ENCODE measurements around the gene DPP10. TPM values are rescaled to one million over a fixed set of nuclear protein-coding genes. Genes with fewer than 3 reads are reported as not detected.

The DPP10 gene
- total and polyA plus RNA-seq, 9 donors: 0.26 to 2.1 (median 0.83) TPM

- no peaks in the 10 kb centered on the region for H3K4me1 ChIP-seq (ENCODE audit: control insufficient read depth, insufficient read depth, low read length)
- 47% methylated on average over 5 of the region's 10 CpGs for WGBS (ENCODE audit: insufficient coverage)
- no peaks in the 10 kb centered on the region for H3K36me3 ChIP-seq (ENCODE audit: control insufficient read depth, insufficient read depth, low read length)
- H3K9me3 ChIP-seq (replicated peaks; ENCODE audit: control insufficient read depth, low read depth, low read length): peaks cover 21% of the 10 kb centered on the region
- DNase-seq: no peak
- no peaks in the 10 kb centered on the region for H3K27me3 ChIP-seq (ENCODE audit: control insufficient read depth, insufficient read depth, low read length)
- H3K27ac ChIP-seq (ENCODE audit: low read length): no peak overlapping the region
- H3K4me3 ChIP-seq (ENCODE audit: low read length): no peak overlapping the region
Measured at GRCh38 chr2:114925296-114926255, 483.1 kb downstream of the DPP10 start.

DNA sequence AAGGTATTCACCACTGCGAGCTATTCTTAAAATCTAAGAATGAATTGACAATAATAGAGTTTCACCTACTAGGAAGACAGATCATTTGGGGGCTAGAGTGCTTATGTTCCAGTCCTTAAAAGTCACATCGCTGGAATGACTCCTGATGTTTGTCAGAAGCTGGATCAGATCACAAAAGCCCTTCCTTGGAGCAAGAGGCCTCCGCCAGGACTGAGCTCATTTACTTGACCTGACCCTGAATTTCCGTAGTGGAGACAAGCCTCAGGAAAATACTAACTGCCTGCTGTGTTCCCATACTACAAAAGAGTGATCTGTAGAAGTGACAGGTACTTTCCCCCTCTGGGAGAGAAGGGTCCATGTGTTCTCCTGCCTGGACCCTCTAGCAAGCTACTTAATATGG lies 483.9 kb downstream of the DPP10 start:
- no peaks in the 10 kb centered on the region for H3K36me3 ChIP-seq (ENCODE audit: control insufficient read depth, insufficient read depth, low read length)
- WGBS (ENCODE audit: insufficient coverage): 80% methylated on average over 3 of the region's 4 CpGs
- no peak overlapping the region for H3K4me3 ChIP-seq (ENCODE audit: low read length)
- DNase-seq: no peak
- H3K27me3 ChIP-seq (ENCODE audit: control insufficient read depth, insufficient read depth, low read length): no peaks in the 10 kb centered on the region
- no peak overlapping the region for H3K27ac ChIP-seq (ENCODE audit: low read length)
- no peaks in the 10 kb centered on the region for H3K4me1 ChIP-seq (ENCODE audit: control insufficient read depth, insufficient read depth, low read length)
- H3K9me3 ChIP-seq (replicated peaks; ENCODE audit: control insufficient read depth, low read depth, low read length): peaks cover 23% of the 10 kb centered on the region

- Histone ChIP-seq H3K9me3 (replicated peaks; ENCODE audit: control insufficient read depth, low read depth, low read length) (peaks cover 23% of the 10 kb centered on the region), H3K4me3 (ENCODE audit: low read length) (no peak overlapping the region), H3K36me3 (ENCODE audit: control insufficient read depth, insufficient read depth, low read length) (no peaks in the 10 kb centered on the region), H3K4me1 (ENCODE audit: control insufficient read depth, insufficient read depth, low read length) (no peaks in the 10 kb centered on the region), H3K27ac (ENCODE audit: low read length) (no peak overlapping the region), H3K27me3 (ENCODE audit: control insufficient read depth, insufficient read depth, low read length) (no peaks in the 10 kb centered on the region)
- WGBS (ENCODE audit: insufficient coverage): 94% methylated on average over 6 of the region's 7 CpGs
- DNase-seq: no peak
Measured at GRCh38 chr2:114929225-114929624, 486.8 kb downstream of the DPP10 start.

GRCh38 chr2:114933671-114934241 lies 491.3 kb downstream of the DPP10 start:
- WGBS (ENCODE audit: insufficient coverage): 90% methylated on average over 2 of the region's 4 CpGs
- Histone ChIP-seq H3K4me1 (ENCODE audit: control insufficient read depth, insufficient read depth, low read length) (no peaks in the 10 kb centered on the region), H3K27ac (ENCODE audit: low read length) (no peak overlapping the region), H3K27me3 (ENCODE audit: control insufficient read depth, insufficient read depth, low read length) (no peaks in the 10 kb centered on the region), H3K9me3 (replicated peaks; ENCODE audit: control insufficient read depth, low read depth, low read length) (peaks cover 7% of the 10 kb centered on the region), H3K4me3 (ENCODE audit: low read length) (no peak overlapping the region), H3K36me3 (ENCODE audit: control insufficient read depth, insufficient read depth, low read length) (no peaks in the 10 kb centered on the region)
- no peak for DNase-seq

DNA sequence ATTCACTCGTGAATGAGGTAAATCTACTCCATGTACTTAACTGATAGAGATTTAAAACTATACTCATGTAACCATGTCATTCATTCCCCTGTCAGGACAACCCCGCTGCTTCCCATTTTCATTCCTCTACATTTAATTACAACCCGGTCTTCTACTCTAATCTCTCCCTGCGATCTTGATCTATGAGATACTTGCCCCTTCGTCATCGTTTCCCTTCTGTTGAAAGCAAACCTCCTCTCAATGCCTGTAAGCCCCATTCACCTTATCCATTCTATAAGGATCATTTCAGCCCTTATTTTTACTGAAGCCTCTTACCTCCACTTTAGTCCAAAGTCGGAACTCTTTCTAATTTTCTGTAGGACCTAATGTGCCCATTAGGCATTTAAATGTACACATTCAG lies 492.6 kb downstream of the DPP10 start:
- H3K36me3 ChIP-seq (ENCODE audit: control insufficient read depth, insufficient read depth, low read length): no peaks in the 10 kb centered on the region

DNA sequence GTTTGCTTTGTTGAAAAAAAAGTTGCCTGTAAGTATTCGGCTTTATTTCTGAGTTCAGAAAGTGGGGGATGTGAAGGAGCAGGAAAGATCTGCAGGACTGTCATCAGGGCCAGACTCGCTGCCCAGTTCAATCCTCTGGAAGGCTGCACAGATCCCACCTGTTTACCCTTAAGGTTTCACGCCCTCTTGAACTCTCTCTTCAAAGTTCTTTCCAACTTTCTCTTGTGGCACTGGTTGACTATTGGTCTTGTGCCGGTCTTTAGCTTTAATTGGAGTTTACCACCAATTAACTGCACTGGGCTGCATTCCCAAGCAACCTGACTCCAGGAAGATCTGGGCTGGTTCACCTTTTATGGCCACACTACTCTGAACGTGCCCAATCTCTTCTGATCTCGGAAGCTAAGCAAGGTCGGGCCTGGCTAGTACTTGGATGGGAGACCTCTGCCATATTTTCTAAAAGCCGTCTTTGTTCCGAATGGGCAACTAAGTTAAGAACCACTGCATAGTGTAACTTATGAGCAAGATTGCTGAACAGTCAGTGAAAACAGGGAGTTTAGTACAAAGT lies 495.0 kb downstream of the DPP10 start:
- no peak overlapping the region for H3K4me3 ChIP-seq (ENCODE audit: low read length)
- 67% methylated on average over 6 of the region's 9 CpGs for WGBS (ENCODE audit: insufficient coverage)
- H3K27me3 ChIP-seq (ENCODE audit: control insufficient read depth, insufficient read depth, low read length): no peaks in the 10 kb centered on the region
- H3K9me3 ChIP-seq (replicated peaks; ENCODE audit: control insufficient read depth, low read depth, low read length): no peaks in the 10 kb centered on the region
- no peaks in the 10 kb centered on the region for H3K36me3 ChIP-seq (ENCODE audit: control insufficient read depth, insufficient read depth, low read length)
- DNase-seq: no peak
- no peak overlapping the region for H3K27ac ChIP-seq (ENCODE audit: low read length)
- no peaks in the 10 kb centered on the region for H3K4me1 ChIP-seq (ENCODE audit: control insufficient read depth, insufficient read depth, low read length)

More for the DNA sequence above, 492.6 kb downstream of the DPP10 start:
- Histone ChIP-seq H3K4me1 (ENCODE audit: control insufficient read depth, insufficient read depth, low read length) (no peaks in the 10 kb centered on the region), H3K4me3 (ENCODE audit: low read length) (no peak overlapping the region), H3K27ac (ENCODE audit: low read length) (no peak overlapping the region), H3K27me3 (ENCODE audit: control insufficient read depth, insufficient read depth, low read length) (no peaks in the 10 kb centered on the region), H3K9me3 (replicated peaks; ENCODE audit: control insufficient read depth, low read depth, low read length) (peaks cover 2% of the 10 kb centered on the region)
- WGBS (ENCODE audit: insufficient coverage): 96% methylated on average over 5 of the region's 7 CpGs
- DNase-seq: no peak

GRCh38 chr2:114940785-114941458 lies 498.5 kb downstream of the DPP10 start:
- H3K27ac ChIP-seq (ENCODE audit: low read length): no peak overlapping the region
- no peaks in the 10 kb centered on the region for H3K9me3 ChIP-seq (replicated peaks; ENCODE audit: control insufficient read depth, low read depth, low read length)
- H3K4me1 ChIP-seq (ENCODE audit: control insufficient read depth, insufficient read depth, low read length): no peaks in the 10 kb centered on the region
- WGBS (ENCODE audit: insufficient coverage): no CpG with 5 or more reads among the region's 3 CpGs
- H3K36me3 ChIP-seq (ENCODE audit: control insufficient read depth, insufficient read depth, low read length): no peaks in the 10 kb centered on the region
- H3K4me3 ChIP-seq (ENCODE audit: low read length): no peak overlapping the region
- no peaks in the 10 kb centered on the region for H3K27me3 ChIP-seq (ENCODE audit: control insufficient read depth, insufficient read depth, low read length)
- DNase-seq: no peak

DNA sequence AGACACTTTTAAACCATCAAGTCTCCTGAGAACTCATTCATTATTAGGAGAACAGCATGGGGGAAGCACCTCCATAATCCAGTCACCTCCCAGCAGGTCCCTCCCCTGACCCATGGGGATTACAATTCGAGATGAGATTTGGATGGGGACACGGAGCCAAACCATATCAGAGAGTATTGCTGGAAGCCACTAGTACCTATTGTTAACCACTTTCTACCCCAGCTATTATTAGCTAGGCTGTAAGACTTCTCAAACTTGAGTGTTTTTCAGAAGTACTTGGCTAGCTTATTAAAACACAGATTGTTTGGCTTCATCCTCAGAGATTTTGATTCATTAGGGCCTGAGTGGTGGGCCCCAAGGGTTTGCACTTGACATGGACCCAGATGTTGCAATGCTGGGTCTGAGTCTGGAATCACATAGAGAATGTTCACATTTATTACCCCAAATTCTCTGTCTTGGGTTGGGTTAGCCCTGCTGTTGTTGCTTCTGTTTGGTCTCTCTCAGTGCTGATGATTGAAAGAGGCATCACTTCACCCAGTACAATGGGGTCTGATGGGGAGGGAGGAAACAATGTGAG lies 506.9 kb downstream of the DPP10 start:
- Histone ChIP-seq H3K27me3 (ENCODE audit: control insufficient read depth, insufficient read depth, low read length) (no peaks in the 10 kb centered on the region), H3K27ac (ENCODE audit: low read length) (no peak overlapping the region), H3K4me1 (ENCODE audit: control insufficient read depth, insufficient read depth, low read length) (no peaks in the 10 kb centered on the region), H3K36me3 (ENCODE audit: control insufficient read depth, insufficient read depth, low read length) (no peaks in the 10 kb centered on the region), H3K9me3 (replicated peaks; ENCODE audit: control insufficient read depth, low read depth, low read length) (no peaks in the 10 kb centered on the region), H3K4me3 (ENCODE audit: low read length) (no peak overlapping the region)
- no peak for DNase-seq
- WGBS (ENCODE audit: insufficient coverage): no CpG with 5 or more reads among the region's 2 CpGs

- no peak overlapping the region for H3K4me3 ChIP-seq (ENCODE audit: low read length)
- DNase-seq: no peak
- WGBS (ENCODE audit: insufficient coverage): no CpG with 5 or more reads among the region's 5 CpGs
Measured at GRCh38 chr2:114960389-114960788, 517.9 kb downstream of the DPP10 start.

More at GRCh38 chr2:114960389-114960788, 517.9 kb downstream of the DPP10 start:
- peaks cover 4% of the 10 kb centered on the region for H3K9me3 ChIP-seq (replicated peaks; ENCODE audit: control insufficient read depth, low read depth, low read length)
- H3K4me1 ChIP-seq (ENCODE audit: control insufficient read depth, insufficient read depth, low read length): no peaks in the 10 kb centered on the region
- H3K27ac ChIP-seq (ENCODE audit: low read length): no peak overlapping the region
- no peaks in the 10 kb centered on the region for H3K27me3 ChIP-seq (ENCODE audit: control insufficient read depth, insufficient read depth, low read length)
- no peaks in the 10 kb centered on the region for H3K36me3 ChIP-seq (ENCODE audit: control insufficient read depth, insufficient read depth, low read length)

Measured in muscle of leg (tissue), 11 donors.